Colonic mucosa (tissue), 4 donors: ENCODE results near the gene RAPGEFL1. TPM values are rescaled to one million over a fixed set of nuclear protein-coding genes. Genes with fewer than 3 reads are reported as not detected.
"Not testable (repeated sequence)": the region's sequence is repeated elsewhere in the genome, so short reads cannot be mapped to it uniquely, and the experiment has no call there.

ENCODE experiments used
- DNase-seq: peaks from one replicate; pipeline ENCODE4 v3.0.0-alpha.2; 2020
- H3K27ac ChIP-seq: fragments of 200-600 bp; one replicate; pipeline ENCODE4 v1.8.0; 2021
- H3K27me3 ChIP-seq: fragments of 200-600 bp; one replicate; pipeline ENCODE4 v1.8.0; 2021
- H3K36me3 ChIP-seq: fragments of 200-600 bp; one replicate; pipeline ENCODE4 v1.8.0; 2021
- H3K4me1 ChIP-seq: fragments of 200-600 bp; one replicate; pipeline ENCODE4 v1.8.0; 2021; ENCODE audit warnings: mild to moderate bottlenecking
- H3K4me3 ChIP-seq: fragments of 200-600 bp; one replicate; pipeline ENCODE4 v1.8.0; 2021
- H3K9ac ChIP-seq, 2 donors: one replicate each; pipeline ENCODE4 v1.7.0; 2013; ENCODE audit warnings: control low read depth in 2 of 2, low read depth in 2 of 2, low read length in 2 of 2
- H3K9me3 ChIP-seq: fragments of 200-600 bp; one replicate; pipeline ENCODE4 v1.8.0; 2021
- intact Hi-C: fragments of 100-400 bp; cut with DNase I; formaldehyde crosslinking; loops from one replicate; pipeline ENCODE4 v1.14.1; 2022
- total RNA-seq, 2 donors: library from RNA; stranded (reverse); fragmentation: NEBNext Ultra II Directional in 1 of 2; extraction: Animal tissue kit (Norgen Biotek cat#: 25700) in 1 of 2; gene quantifications; one replicate each; pipeline ENCODE4 v1.2.1, GENCODE V29; 2021
- TF ChIP-seq, protein P1 (sequence below): fragments of 200-600 bp; IDR thresholded peaks from one replicate; pipeline ENCODE4 v1.8.0; 2022; ENCODE audit warnings: antibody characterized with exemption, mild to moderate bottlenecking
- donor health status: healthy.
- donor health status: DM: no; HTN: no; CAD: no.
- donor health status: DM: no; HTN: no; CAD: no.

Gene RAPGEFL1
- total RNA-seq, 2 donors from 2014 or later = 98.2 to 108 TPM

DNA sequence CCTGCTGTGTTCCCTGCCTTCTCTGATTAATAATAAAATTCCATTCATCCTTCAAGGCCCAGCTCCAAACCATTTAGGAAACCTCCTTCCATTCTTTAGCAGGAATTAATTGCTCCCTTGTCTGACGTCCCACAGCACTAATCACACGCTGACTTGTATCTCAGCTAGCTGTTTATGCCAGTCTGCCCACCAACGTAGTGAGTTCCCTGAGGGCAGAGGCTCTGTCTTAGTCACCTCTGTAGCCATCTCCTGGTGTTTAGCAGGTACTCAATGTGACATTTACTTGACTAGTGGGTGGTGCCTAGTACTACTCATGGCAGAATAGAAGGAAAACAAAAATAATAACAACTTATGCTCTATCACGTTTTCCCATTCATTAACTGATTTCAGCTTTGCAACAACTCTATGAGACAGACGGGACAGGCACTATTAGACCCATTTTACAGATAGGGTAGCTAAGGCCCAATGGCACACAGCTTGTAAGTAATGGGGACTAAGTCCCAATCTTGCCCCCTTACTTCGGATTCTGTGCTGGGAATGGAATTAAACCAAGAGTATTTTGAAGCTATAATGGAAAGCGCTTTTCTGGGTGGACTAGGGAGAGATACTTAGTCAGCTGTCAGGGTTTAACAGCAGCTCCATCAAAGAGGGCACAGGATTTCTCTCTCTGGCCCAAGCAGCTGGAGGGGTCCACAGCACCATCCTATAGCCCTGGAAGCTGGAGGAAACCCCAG, 40.9 kb downstream of the RAPGEFL1 start:
- TF ChIP-seq, protein P1, sequence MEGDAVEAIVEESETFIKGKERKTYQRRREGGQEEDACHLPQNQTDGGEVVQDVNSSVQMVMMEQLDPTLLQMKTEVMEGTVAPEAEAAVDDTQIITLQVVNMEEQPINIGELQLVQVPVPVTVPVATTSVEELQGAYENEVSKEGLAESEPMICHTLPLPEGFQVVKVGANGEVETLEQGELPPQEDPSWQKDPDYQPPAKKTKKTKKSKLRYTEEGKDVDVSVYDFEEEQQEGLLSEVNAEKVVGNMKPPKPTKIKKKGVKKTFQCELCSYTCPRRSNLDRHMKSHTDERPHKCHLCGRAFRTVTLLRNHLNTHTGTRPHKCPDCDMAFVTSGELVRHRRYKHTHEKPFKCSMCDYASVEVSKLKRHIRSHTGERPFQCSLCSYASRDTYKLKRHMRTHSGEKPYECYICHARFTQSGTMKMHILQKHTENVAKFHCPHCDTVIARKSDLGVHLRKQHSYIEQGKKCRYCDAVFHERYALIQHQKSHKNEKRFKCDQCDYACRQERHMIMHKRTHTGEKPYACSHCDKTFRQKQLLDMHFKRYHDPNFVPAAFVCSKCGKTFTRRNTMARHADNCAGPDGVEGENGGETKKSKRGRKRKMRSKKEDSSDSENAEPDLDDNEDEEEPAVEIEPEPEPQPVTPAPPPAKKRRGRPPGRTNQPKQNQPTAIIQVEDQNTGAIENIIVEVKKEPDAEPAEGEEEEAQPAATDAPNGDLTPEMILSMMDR = no peak
- Histone ChIP-seq H3K27me3 (no peaks in the 10 kb centered on the region), H3K4me3 (no peak overlapping the region), H3K9me3 (no peaks in the 10 kb centered on the region), H3K27ac (peak overlapping the region; percentile 82), H3K4me1 (no peaks in the 10 kb centered on the region), H3K36me3 (no peaks in the 10 kb centered on the region), H3K9ac (peak overlapping the region in 1 of 2 donors; percentile 42)
- DNase-seq = no peak
- intact Hi-C loops = no loop called here

DNA sequence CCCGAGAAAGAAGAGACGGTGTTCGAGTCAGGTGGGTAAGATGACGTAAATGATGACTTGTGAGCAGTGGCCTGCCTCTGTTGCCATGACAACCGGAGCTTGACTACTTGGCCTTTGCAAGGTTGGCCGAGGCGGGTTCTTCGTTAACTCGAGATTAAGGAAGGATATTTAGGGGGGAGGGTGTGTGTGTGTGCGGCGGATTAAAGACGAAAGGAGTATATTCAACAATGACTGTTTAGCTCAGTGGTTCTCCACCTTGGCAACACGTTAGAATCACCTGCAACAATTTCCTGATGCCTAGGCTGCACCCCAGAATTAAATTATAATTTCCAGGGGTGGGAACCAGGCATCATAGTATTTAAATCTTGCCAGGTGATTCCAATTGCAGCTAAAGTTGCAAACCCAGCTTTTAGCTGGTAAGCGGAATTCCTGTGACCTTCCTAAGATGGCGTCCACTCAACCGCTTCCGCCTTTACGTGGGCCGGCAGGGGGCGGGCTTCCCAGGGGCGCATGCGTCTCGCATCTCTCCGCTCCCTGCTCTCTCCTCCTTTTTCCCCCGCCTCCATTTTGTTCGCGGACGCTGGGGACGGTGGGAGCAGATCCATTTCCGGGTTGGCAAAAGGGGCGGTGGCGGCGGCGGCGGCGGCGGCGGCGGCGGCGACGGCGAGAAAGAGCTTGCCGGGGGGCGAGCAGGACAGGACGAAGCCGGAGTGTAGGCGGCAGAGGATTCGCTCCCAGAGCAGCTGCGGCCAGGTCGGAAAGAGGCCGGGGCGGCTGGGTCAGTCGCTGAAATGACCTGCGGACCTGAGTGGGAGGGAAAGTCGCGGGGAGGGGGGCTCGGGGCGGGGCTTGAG, 41.7 kb downstream of the RAPGEFL1 start, which contains the start of gene WIPF2:
Gene WIPF2 (plus strand): TSS at position 565 of the 854 bp plus-strand sequence. CDS start 37,156 bp downstream, outside the sequence.
- H3K9ac ChIP-seq = peak within 1 kb of the TSS; percentile 87 to 89
- H3K9me3 ChIP-seq = no peaks in the 10 kb centered on the region
- H3K27ac ChIP-seq = peak within 1 kb of the TSS; percentile 82
- no peaks in the 10 kb centered on the region for H3K36me3 ChIP-seq
- H3K4me1 ChIP-seq = peaks cover 3% of the 10 kb centered on the region
- DNase-seq = peak; percentile 98
- H3K27me3 ChIP-seq = no peaks in the 10 kb centered on the region
- intact Hi-C loops = no loop called here
- H3K4me3 ChIP-seq = peak within 1 kb of the TSS; percentile 61
- TF ChIP-seq, protein P1 = peak; percentile 66

DNA sequence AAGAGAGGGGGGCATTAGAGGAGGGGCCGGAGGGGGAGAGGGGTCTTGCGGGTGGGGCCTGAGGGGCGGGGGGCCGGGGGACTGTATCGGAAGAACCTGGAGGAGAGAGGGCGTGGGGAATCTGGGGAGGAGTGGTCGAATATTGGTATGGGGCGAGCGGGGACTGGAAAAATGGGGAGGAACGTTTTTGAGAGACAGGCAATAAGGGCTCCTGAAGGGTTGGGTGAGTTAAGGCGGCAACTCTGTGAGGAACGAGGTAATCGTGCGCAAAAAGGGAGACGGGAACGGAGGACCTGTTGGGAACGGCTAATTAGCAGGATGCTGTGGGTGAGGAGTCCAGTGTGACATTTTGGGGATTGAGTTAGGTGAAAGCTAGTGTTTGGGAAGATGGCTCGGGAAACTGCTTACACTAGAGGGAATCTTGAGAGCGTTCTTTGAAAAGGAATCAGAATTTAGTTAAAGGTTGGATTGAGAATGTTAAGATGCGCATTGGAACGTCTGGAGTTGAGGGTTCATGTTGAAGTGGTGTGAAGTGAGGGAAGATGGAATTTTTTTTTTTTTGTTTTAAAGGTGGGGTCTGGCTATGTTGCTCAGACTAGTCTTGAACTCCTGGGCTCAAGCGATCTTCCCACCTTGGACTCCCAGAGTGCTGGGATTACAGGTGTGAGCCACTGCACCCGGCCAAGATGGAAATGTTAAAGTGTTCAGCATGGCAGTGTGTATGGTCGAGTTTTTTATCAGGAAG, 42.5 kb downstream of the RAPGEFL1 start:
- peak overlapping the region; percentile 82 for H3K27ac ChIP-seq
- H3K36me3 ChIP-seq = no peaks in the 10 kb centered on the region
- H3K27me3 ChIP-seq = no peaks in the 10 kb centered on the region
- peaks cover 10% of the 10 kb centered on the region for H3K4me1 ChIP-seq
- H3K4me3 ChIP-seq = peak overlapping the region; percentile 61
- peak overlapping the region; percentile 87 to 89 for H3K9ac ChIP-seq
- TF ChIP-seq, protein P1 = no peak
- DNase-seq = peak; percentile 52
- H3K9me3 ChIP-seq = no peaks in the 10 kb centered on the region
- intact Hi-C loops = no loop called here

DNA sequence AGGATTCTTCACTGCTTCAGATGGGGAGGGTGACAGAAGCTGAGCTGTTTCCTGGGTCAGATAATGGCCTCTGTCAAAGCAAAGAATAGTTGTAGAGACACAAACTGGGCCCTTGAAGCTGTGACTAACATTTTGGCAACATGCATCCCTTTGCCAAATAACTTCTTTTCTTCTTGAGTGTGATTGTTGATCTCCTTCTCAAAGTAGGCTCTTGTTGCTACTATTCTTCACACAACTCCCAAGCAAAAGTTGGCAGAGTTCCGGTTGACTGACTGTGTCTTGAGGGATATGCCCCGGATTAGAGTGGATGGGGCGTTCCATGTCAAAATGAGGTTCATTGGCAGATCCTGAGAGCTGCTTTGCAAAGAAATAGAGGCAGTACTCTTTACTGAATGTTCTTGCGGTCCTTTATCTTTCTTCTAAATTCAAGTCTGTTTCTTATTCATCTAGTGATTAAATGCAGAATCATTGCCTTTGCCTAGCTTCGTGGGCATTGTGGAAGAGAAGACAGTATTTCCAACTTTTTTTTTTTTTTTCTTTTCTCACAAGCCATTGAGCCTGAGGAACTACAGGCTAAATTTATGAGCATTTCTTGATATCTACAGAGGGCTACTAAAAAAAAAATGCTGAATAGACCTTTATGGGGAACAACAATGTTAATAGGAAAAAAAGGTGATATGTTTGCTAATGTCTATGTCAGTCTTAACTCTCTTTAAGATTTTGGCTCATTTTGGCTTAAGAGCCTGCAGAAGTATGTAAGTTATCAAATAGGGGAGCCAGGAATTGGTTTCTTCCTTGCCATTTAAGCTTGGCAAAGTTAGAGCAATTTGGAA, 47.7 kb downstream of the RAPGEFL1 start:
- peak; percentile 26 for DNase-seq
- H3K4me3 ChIP-seq = no peak overlapping the region
- no peaks in the 10 kb centered on the region for H3K9me3 ChIP-seq
- no peaks in the 10 kb centered on the region for H3K36me3 ChIP-seq
- no peaks in the 10 kb centered on the region for H3K27me3 ChIP-seq
- TF ChIP-seq, protein P1 = no peak
- no peak overlapping the region for H3K27ac ChIP-seq
- H3K4me1 ChIP-seq = peaks cover 10% of the 10 kb centered on the region
- intact Hi-C loops = no loop called here
- no peak overlapping the region for H3K9ac ChIP-seq

DNA sequence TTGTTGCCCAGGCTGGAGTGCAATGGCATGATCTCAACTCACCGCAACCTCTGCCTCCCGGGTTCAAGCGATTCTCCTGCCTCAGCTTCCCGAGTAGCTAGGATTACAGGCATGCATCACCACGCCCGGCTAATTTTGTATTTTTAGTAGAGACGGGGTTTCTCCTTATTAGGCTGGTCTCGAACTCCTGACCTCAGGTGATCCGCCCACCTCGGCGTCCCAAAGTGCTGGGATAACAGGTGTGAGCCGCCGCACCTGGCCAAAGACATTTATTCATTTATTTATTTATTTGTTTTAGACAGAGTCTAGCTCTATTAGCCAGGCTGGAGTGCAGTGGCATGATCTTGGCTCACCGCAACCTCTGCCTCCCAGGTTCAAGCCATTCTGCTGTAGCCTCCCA, 51.9 kb downstream of the RAPGEFL1 start:
- DNase-seq, H3K4me3 ChIP-seq, H3K27me3 ChIP-seq, H3K9ac ChIP-seq, H3K4me1 ChIP-seq, H3K36me3 ChIP-seq, H3K27ac ChIP-seq, intact Hi-C loops, H3K9me3 ChIP-seq: not testable (repeated sequence)
